Panc1 (cell line): ENCODE data around the gene EEIG1.

Experiments
- POLR2AphosphoS5 ChIP-seq: IDR thresholded peaks from 2 replicates; pipeline ENCODE4 v1.6.1; 2012; ENCODE audit warnings: mild to moderate bottlenecking, low read depth, low read length, moderate library complexity
- REST ChIP-seq, 2 experiments: IDR thresholded peaks; 2 replicates each; pipeline ENCODE4 v1.6.1; 2011 to 2012; ENCODE audit warnings: low read depth in 2 of 2, control low read depth in 1 of 2, low read length in 1 of 2, mild to moderate bottlenecking in 1 of 2, moderate library complexity in 1 of 2; ENCODE audit not compliant: insufficient read depth in 1 of 2
- TCF7L2 ChIP-seq: IDR thresholded peaks from 2 replicates; pipeline ENCODE4 v1.6.1; 2011; ENCODE audit warnings: mild to moderate bottlenecking, low read depth, low read length, inconsistent platforms
- TF ChIP-seq, protein P1 (sequence below): fragments of 450-650 bp; IDR thresholded peaks from 2 replicates; pipeline ENCODE4 v1.5.1; 2017; ENCODE audit warnings: mild to moderate bottlenecking

DNA sequence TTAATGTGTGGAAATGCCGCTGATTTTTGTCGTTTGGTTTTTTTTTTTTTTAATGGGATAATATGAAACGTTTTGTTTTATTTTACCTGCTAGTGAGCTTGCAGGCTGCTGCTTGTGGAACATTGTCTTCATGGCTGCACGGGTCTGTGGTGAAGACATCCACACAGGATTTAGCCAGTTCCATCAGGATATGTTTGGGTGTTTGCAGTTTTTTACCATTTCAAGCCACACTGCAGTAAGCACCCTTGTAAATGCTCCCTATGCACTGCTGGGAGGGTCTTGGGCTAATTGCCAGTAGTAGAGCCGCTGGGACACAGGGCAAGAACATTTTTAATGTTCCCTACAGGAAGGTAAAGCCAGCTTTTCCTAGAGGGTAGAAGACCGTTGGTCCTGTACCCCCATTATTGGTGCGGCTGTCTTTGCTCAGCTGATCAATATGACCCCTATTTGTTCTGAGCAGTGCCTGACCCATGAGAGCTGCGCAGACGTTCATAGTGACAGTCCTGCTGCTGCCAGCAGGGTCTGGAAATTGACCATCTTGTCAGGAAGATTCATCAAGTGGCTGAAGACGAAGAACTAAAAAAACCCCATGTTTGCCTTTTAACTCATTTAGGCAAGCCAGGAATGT lies 20.5 kb upstream of the EEIG1 start:
- no peak for TF ChIP-seq POLR2AphosphoS5
- TF ChIP-seq, protein P1, sequence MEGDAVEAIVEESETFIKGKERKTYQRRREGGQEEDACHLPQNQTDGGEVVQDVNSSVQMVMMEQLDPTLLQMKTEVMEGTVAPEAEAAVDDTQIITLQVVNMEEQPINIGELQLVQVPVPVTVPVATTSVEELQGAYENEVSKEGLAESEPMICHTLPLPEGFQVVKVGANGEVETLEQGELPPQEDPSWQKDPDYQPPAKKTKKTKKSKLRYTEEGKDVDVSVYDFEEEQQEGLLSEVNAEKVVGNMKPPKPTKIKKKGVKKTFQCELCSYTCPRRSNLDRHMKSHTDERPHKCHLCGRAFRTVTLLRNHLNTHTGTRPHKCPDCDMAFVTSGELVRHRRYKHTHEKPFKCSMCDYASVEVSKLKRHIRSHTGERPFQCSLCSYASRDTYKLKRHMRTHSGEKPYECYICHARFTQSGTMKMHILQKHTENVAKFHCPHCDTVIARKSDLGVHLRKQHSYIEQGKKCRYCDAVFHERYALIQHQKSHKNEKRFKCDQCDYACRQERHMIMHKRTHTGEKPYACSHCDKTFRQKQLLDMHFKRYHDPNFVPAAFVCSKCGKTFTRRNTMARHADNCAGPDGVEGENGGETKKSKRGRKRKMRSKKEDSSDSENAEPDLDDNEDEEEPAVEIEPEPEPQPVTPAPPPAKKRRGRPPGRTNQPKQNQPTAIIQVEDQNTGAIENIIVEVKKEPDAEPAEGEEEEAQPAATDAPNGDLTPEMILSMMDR, result no peak
- TF ChIP-seq TCF7L2, result no peak
- TF ChIP-seq REST (IDR thresholded peaks at IDR 0.05; ENCODE audit: insufficient read depth in 1 of 2, low read depth in 2 of 2, low read length in 1 of 2), result no peak
